SK-N-SH (cell line): ENCODE data around the gene SH3GLB1.

Source experiments
- CTCF ChIP-seq: fragments of 200-600 bp; sonication (generic); IDR thresholded peaks from 2 replicates; pipeline ENCODE4 v1.6.1; 2017; ENCODE audit warnings: antibody characterized with exemption, mild to moderate bottlenecking, moderate library complexity
- GABPA ChIP-seq: IDR thresholded peaks from 2 replicates; pipeline ENCODE4 v1.4.0; 2012; ENCODE audit warnings: low read depth, mild to moderate bottlenecking
- MAX ChIP-seq: IDR thresholded peaks from 2 replicates; pipeline ENCODE4 v1.4.0; 2012; ENCODE audit warnings: low read depth
- NRF1 ChIP-seq: IDR thresholded peaks from 2 replicates; pipeline ENCODE4 v1.6.1; 2012; ENCODE audit warnings: low read depth, mild to moderate bottlenecking, low read length
- POLR2AphosphoS5 ChIP-seq: IDR thresholded peaks from 2 replicates; pipeline ENCODE4 v1.6.1; 2012; ENCODE audit warnings: low read depth, low read length
- TAF1 ChIP-seq: IDR thresholded peaks from 2 replicates; pipeline ENCODE4 v1.6.1; 2012; ENCODE audit warnings: low read depth, mild to moderate bottlenecking, low read length, moderate library complexity, borderline replicate concordance
- TEAD4 ChIP-seq: IDR thresholded peaks from 2 replicates; pipeline ENCODE4 v1.4.0; 2012; ENCODE audit warnings: mild to moderate bottlenecking, borderline replicate concordance; ENCODE audit not compliant: insufficient read depth
- YY1 ChIP-seq: IDR thresholded peaks from 2 replicates; pipeline ENCODE4 v1.4.0; 2012; ENCODE audit warnings: low read depth, mild to moderate bottlenecking
- TF ChIP-seq, protein P1 (sequence below): IDR thresholded peaks from 2 replicates; pipeline ENCODE4 v1.6.1; 2012; ENCODE audit warnings: mild to moderate bottlenecking, low read depth, low read length, moderate library complexity

- TF ChIP-seq, protein P1, sequence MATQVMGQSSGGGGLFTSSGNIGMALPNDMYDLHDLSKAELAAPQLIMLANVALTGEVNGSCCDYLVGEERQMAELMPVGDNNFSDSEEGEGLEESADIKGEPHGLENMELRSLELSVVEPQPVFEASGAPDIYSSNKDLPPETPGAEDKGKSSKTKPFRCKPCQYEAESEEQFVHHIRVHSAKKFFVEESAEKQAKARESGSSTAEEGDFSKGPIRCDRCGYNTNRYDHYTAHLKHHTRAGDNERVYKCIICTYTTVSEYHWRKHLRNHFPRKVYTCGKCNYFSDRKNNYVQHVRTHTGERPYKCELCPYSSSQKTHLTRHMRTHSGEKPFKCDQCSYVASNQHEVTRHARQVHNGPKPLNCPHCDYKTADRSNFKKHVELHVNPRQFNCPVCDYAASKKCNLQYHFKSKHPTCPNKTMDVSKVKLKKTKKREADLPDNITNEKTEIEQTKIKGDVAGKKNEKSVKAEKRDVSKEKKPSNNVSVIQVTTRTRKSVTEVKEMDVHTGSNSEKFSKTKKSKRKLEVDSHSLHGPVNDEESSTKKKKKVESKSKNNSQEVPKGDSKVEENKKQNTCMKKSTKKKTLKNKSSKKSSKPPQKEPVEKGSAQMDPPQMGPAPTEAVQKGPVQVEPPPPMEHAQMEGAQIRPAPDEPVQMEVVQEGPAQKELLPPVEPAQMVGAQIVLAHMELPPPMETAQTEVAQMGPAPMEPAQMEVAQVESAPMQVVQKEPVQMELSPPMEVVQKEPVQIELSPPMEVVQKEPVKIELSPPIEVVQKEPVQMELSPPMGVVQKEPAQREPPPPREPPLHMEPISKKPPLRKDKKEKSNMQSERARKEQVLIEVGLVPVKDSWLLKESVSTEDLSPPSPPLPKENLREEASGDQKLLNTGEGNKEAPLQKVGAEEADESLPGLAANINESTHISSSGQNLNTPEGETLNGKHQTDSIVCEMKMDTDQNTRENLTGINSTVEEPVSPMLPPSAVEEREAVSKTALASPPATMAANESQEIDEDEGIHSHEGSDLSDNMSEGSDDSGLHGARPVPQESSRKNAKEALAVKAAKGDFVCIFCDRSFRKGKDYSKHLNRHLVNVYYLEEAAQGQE = no peak
- TF ChIP-seq CTCF = no peak
- no peak for TF ChIP-seq GABPA
- TF ChIP-seq NRF1 = no peak
- TF ChIP-seq YY1 = no peak
- no peak for TF ChIP-seq TEAD4
- TF ChIP-seq POLR2AphosphoS5 = no peak
- no peak for TF ChIP-seq TAF1
- TF ChIP-seq MAX = no peak
These were observed 499 bp upstream of the SH3GLB1 start for GRCh38 chr1:86703696-86704457.
